C4-2B (cell line): ENCODE data around the gene ZNF415.
"Not testable (repeated sequence)": the region's sequence is repeated elsewhere in the genome, so short reads cannot be mapped to it uniquely, and the experiment has no call there.

Source experiments
- H3K27ac ChIP-seq: fragments of 450-650 bp; 2 replicates; pipeline ENCODE4 v1.5.1; 2017
- CTCF ChIP-seq: fragments of 450-650 bp; conservative IDR thresholded peaks from 2 replicates; pipeline ENCODE4 v1.5.1; 2017; ENCODE audit warnings: mild to moderate bottlenecking
- ZFX ChIP-seq: fragments of 450-650 bp; IDR thresholded peaks from 2 replicates; pipeline ENCODE4 v1.6.1; 2017

Gene ZNF415

GRCh38 chr19:53102756-53103233 is 29.9 kb downstream of the ZNF415 start:
- TF ChIP-seq CTCF: no peak
- peak; percentile 71 for TF ChIP-seq ZFX
- peak overlapping the region; percentile 77 for H3K27ac ChIP-seq

GRCh38 chr19:53102206-53102755 is 30.4 kb downstream of the ZNF415 start:
- no peak for TF ChIP-seq CTCF
- TF ChIP-seq ZFX: no peak
- peak overlapping the region; percentile 77 for H3K27ac ChIP-seq

- H3K27ac ChIP-seq: no peak overlapping the region
- TF ChIP-seq ZFX (no peak), CTCF (no peak)
Measured at GRCh38 chr19:53101518-53101917, 31.2 kb downstream of the ZNF415 start.

GRCh38 chr19:53098570-53098969 is 34.1 kb downstream of the ZNF415 start:
- not testable (repeated sequence) for H3K27ac ChIP-seq

- not testable (repeated sequence) for H3K27ac ChIP-seq
Measured at GRCh38 chr19:53096982-53097690, 35.6 kb downstream of the ZNF415 start.

GRCh38 chr19:53096579-53096978 is 36.1 kb downstream of the ZNF415 start:
- H3K27ac ChIP-seq: not testable (repeated sequence)

- no peak overlapping the region for H3K27ac ChIP-seq
- TF ChIP-seq CTCF (no peak), ZFX (no peak)
Measured at GRCh38 chr19:53094754-53095575, 37.7 kb downstream of the ZNF415 start.

GRCh38 chr19:53092723-53093122 is 40.0 kb downstream of the ZNF415 start:
- H3K27ac ChIP-seq: no peak overlapping the region
- TF ChIP-seq ZFX (no peak), CTCF (no peak)
